ENCODE data around the gene NFIA. TPM values are rescaled to one million over a fixed set of nuclear protein-coding genes. Genes with fewer than 3 reads are reported as not detected.

Gene NFIA
- total RNA-seq, 3 donors from 2014 or later, result 2.7 to 6.9 (median 5.8) TPM

- ATAC-seq (no peak), DNase-seq (no peak)
- Mint-ChIP-seq H3K36me3 (ENCODE audit: insufficient read depth) (no peaks in the 10 kb centered on the region), H3K4me1 (ENCODE audit: low read depth) (peaks cover 13% of the 10 kb centered on the region), H3K4me3 (no peak overlapping the region), H3K27me3 (ENCODE audit: low read depth) (no peaks in the 10 kb centered on the region), H3K9me3 (no peaks in the 10 kb centered on the region)
Observed at GRCh38 chr1:61253059-61253735, 170.8 kb downstream of the NFIA start.

- H3K4me3 Mint-ChIP-seq, result no peak overlapping the region
- H3K9me3 Mint-ChIP-seq, result no peaks in the 10 kb centered on the region
- H3K27me3 Mint-ChIP-seq (ENCODE audit: low read depth), result no peaks in the 10 kb centered on the region
- H3K36me3 Mint-ChIP-seq (ENCODE audit: insufficient read depth), result no peaks in the 10 kb centered on the region
- ATAC-seq (no peak), DNase-seq (no peak)
- H3K4me1 Mint-ChIP-seq (ENCODE audit: low read depth), result peaks cover 13% of the 10 kb centered on the region
Observed at GRCh38 chr1:61253912-61254633, 171.7 kb downstream of the NFIA start.

GRCh38 chr1:61254634-61255357 is 172.4 kb downstream of the NFIA start:
- H3K36me3 Mint-ChIP-seq (ENCODE audit: insufficient read depth), result no peaks in the 10 kb centered on the region
- no peaks in the 10 kb centered on the region for H3K9me3 Mint-ChIP-seq
- no peaks in the 10 kb centered on the region for H3K27me3 Mint-ChIP-seq (ENCODE audit: low read depth)
- H3K4me1 Mint-ChIP-seq (ENCODE audit: low read depth), result peaks cover 13% of the 10 kb centered on the region
- DNase-seq, result no peak
- no peak overlapping the region for H3K4me3 Mint-ChIP-seq
- no peak for ATAC-seq

DNA sequence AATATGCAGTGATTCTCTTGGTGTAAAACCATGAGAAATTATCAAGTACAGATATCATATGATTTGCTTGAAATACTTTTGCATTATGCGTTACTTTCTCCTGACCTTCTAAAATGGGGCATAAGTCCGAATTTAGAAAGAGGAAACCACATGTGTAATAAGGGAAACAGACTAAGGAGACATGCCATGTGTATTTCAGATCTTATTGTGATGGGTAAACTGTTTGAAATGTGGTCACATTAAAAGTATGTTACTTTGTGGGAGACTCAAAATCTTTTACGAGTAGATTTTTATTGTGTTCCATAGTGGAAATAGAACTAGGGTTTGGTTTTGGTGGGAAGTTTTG is 173.0 kb downstream of the NFIA start:
- no peaks in the 10 kb centered on the region for H3K27me3 Mint-ChIP-seq (ENCODE audit: low read depth)

GRCh38 chr1:61259379-61260148 is 177.2 kb downstream of the NFIA start:
- Mint-ChIP-seq H3K4me1 (ENCODE audit: low read depth) (peaks cover 14% of the 10 kb centered on the region), H3K27me3 (ENCODE audit: low read depth) (no peaks in the 10 kb centered on the region), H3K4me3 (no peak overlapping the region), H3K36me3 (ENCODE audit: insufficient read depth) (no peaks in the 10 kb centered on the region), H3K9me3 (no peaks in the 10 kb centered on the region)
- DNase-seq (no peak), ATAC-seq (no peak)

More for the DNA sequence above, 173.0 kb downstream of the NFIA start:
- Mint-ChIP-seq H3K36me3 (ENCODE audit: insufficient read depth) (no peaks in the 10 kb centered on the region), H3K4me3 (no peak overlapping the region), H3K4me1 (ENCODE audit: low read depth) (peaks cover 13% of the 10 kb centered on the region), H3K9me3 (no peaks in the 10 kb centered on the region)
- ATAC-seq, result no peak
- DNase-seq, result no peak

- no peak overlapping the region for H3K4me3 Mint-ChIP-seq
- ATAC-seq, result no peak
- no peaks in the 10 kb centered on the region for H3K36me3 Mint-ChIP-seq (ENCODE audit: insufficient read depth)
- H3K4me1 Mint-ChIP-seq (ENCODE audit: low read depth), result peaks cover 8% of the 10 kb centered on the region
- no peaks in the 10 kb centered on the region for H3K27me3 Mint-ChIP-seq (ENCODE audit: low read depth)
- DNase-seq, result no peak
- no peaks in the 10 kb centered on the region for H3K9me3 Mint-ChIP-seq
Observed at GRCh38 chr1:61260171-61260570, 177.8 kb downstream of the NFIA start.

GRCh38 chr1:61261595-61261994 is 179.2 kb downstream of the NFIA start:
- H3K4me3 Mint-ChIP-seq, result no peak overlapping the region
- no peaks in the 10 kb centered on the region for H3K36me3 Mint-ChIP-seq (ENCODE audit: insufficient read depth)
- no peaks in the 10 kb centered on the region for H3K9me3 Mint-ChIP-seq
- H3K27me3 Mint-ChIP-seq (ENCODE audit: low read depth), result no peaks in the 10 kb centered on the region
- peaks cover 2% of the 10 kb centered on the region for H3K4me1 Mint-ChIP-seq (ENCODE audit: low read depth)
- ATAC-seq (no peak), DNase-seq (no peak)

GRCh38 chr1:61263905-61264824 is 181.8 kb downstream of the NFIA start:
- H3K4me1 Mint-ChIP-seq (ENCODE audit: low read depth), result peaks cover 2% of the 10 kb centered on the region
- no peak for ATAC-seq
- no peaks in the 10 kb centered on the region for H3K36me3 Mint-ChIP-seq (ENCODE audit: insufficient read depth)
- no peak for DNase-seq
- no peaks in the 10 kb centered on the region for H3K9me3 Mint-ChIP-seq
- no peak overlapping the region for H3K4me3 Mint-ChIP-seq
- H3K27me3 Mint-ChIP-seq (ENCODE audit: low read depth), result no peaks in the 10 kb centered on the region

GRCh38 chr1:61264825-61265242 is 182.5 kb downstream of the NFIA start:
- no peak for ATAC-seq
- no peak for DNase-seq
- Mint-ChIP-seq H3K27me3 (ENCODE audit: low read depth) (no peaks in the 10 kb centered on the region), H3K4me1 (ENCODE audit: low read depth) (peaks cover 6% of the 10 kb centered on the region), H3K9me3 (no peaks in the 10 kb centered on the region), H3K4me3 (no peak overlapping the region), H3K36me3 (ENCODE audit: insufficient read depth) (no peaks in the 10 kb centered on the region)

DNA sequence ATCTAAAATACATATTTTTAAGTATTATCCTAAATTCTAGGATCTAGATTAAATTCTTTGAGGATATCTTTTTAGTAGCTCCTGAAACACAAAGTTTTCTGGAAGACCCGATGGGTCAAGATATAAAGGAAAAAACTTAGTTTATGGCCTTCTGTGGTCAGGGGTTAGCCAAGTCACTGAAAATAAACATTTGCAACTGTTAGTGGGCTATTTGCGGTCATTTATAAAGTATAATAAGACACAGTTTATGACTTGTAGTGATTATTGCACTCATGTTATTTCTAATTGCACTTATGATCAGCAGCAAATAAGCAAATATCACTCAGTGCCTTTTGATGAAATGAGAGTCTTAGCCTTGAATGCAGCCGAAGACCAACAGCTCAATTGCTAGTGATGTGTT is 183.3 kb downstream of the NFIA start:
- Mint-ChIP-seq H3K27me3 (ENCODE audit: low read depth) (no peaks in the 10 kb centered on the region), H3K4me3 (no peak overlapping the region), H3K9me3 (no peaks in the 10 kb centered on the region), H3K36me3 (ENCODE audit: insufficient read depth) (no peaks in the 10 kb centered on the region), H3K4me1 (ENCODE audit: low read depth) (peaks cover 10% of the 10 kb centered on the region)
- DNase-seq (no peak), ATAC-seq (no peak)

- Mint-ChIP-seq H3K36me3 (ENCODE audit: insufficient read depth) (no peaks in the 10 kb centered on the region), H3K27me3 (ENCODE audit: low read depth) (no peaks in the 10 kb centered on the region), H3K4me3 (no peak overlapping the region), H3K9me3 (no peaks in the 10 kb centered on the region), H3K4me1 (ENCODE audit: low read depth) (peaks cover 17% of the 10 kb centered on the region)
- ATAC-seq (no peak), DNase-seq (no peak)
Observed at GRCh38 chr1:61266738-61267137, 184.4 kb downstream of the NFIA start.

- no peak overlapping the region for H3K4me3 Mint-ChIP-seq
- DNase-seq (no peak), ATAC-seq (no peak)
- H3K4me1 Mint-ChIP-seq (ENCODE audit: low read depth), result peaks cover 16% of the 10 kb centered on the region
- no peaks in the 10 kb centered on the region for H3K27me3 Mint-ChIP-seq (ENCODE audit: low read depth)
- H3K9me3 Mint-ChIP-seq, result no peaks in the 10 kb centered on the region
- H3K36me3 Mint-ChIP-seq (ENCODE audit: insufficient read depth), result no peaks in the 10 kb centered on the region
Observed at GRCh38 chr1:61268546-61269240, 186.3 kb downstream of the NFIA start.

- no peak overlapping the region for H3K4me3 Mint-ChIP-seq
- DNase-seq (no peak), ATAC-seq (no peak)
- H3K36me3 Mint-ChIP-seq (ENCODE audit: insufficient read depth), result no peaks in the 10 kb centered on the region
- H3K9me3 Mint-ChIP-seq, result no peaks in the 10 kb centered on the region
- peaks cover 16% of the 10 kb centered on the region for H3K4me1 Mint-ChIP-seq (ENCODE audit: low read depth)
- H3K27me3 Mint-ChIP-seq (ENCODE audit: low read depth), result no peaks in the 10 kb centered on the region
Observed at GRCh38 chr1:61269602-61270001, 187.2 kb downstream of the NFIA start.

All from activated T-cell treated with anti-CD3 and anti-CD28 coated beads, Interleukin-2, amount 50 U/mL, for 4 hours (primary cell).